Stimulated activated CD4-positive, alpha-beta T cell treated with anti-CD3 and anti-CD28 coated beads, Interleukin-1b, Interleukin-23, amount 100 ng/mL, for 24 hours (primary cell): Measurements from ENCODE around the gene OR2A42.
"Not testable (repeated sequence)": the region's sequence is repeated elsewhere in the genome, so short reads cannot be mapped to it uniquely, and the experiment has no call there.

Experiments
- DNase-seq, 4 experiments: peaks; one replicate each; pipeline ENCODE4 v3.0.0-alpha.2; 2020; ENCODE audit warnings: low read depth in 4 of 4, low spot score in 1 of 4

The OR2A42 gene

GRCh38 chr7:144226866-144227265 lies 12.5 kb downstream of the OR2A42 start:
- DNase-seq: not testable (repeated sequence)

GRCh38 chr7:144223675-144224074 lies 15.7 kb downstream of the OR2A42 start:
- DNase-seq: not testable (repeated sequence)

GRCh38 chr7:144220531-144220930 lies 18.9 kb downstream of the OR2A42 start:
- DNase-seq: not testable (repeated sequence)

GRCh38 chr7:144219149-144219548 lies 20.3 kb downstream of the OR2A42 start:
- DNase-seq: not testable (repeated sequence)

- DNase-seq: not testable (repeated sequence)
These were observed 20.8 kb downstream of the OR2A42 start for GRCh38 chr7:144218581-144218980.

- not testable (repeated sequence) for DNase-seq
These were observed 22.2 kb downstream of the OR2A42 start for GRCh38 chr7:144217200-144217599.

GRCh38 chr7:144205306-144205705 lies 34.1 kb downstream of the OR2A42 start:
- DNase-seq: not testable (repeated sequence)

- DNase-seq: not testable (repeated sequence)
These were observed 36.3 kb downstream of the OR2A42 start for GRCh38 chr7:144203086-144203485.

GRCh38 chr7:144201978-144202377 lies 37.4 kb downstream of the OR2A42 start:
- not testable (repeated sequence) for DNase-seq

GRCh38 chr7:144198934-144199333 lies 40.5 kb downstream of the OR2A42 start:
- DNase-seq: not testable (repeated sequence)

- not testable (repeated sequence) for DNase-seq
These were observed 44.1 kb downstream of the OR2A42 start, which contains the start of gene ARHGEF35 for GRCh38 chr7:144195212-144195872. ARHGEF35 (minus strand) TSS chr7:144195833; CDS start chr7:144188383, 7,450 bp downstream.

GRCh38 chr7:144194453-144194852 lies 45.0 kb downstream of the OR2A42 start:
- DNase-seq: not testable (repeated sequence)

- not testable (repeated sequence) for DNase-seq
These were observed 45.6 kb downstream of the OR2A42 start for GRCh38 chr7:144193782-144194181.

GRCh38 chr7:144188578-144189171 lies 50.7 kb downstream of the OR2A42 start:
- not testable (repeated sequence) for DNase-seq

- not testable (repeated sequence) for DNase-seq
These were observed 51.6 kb downstream of the OR2A42 start for GRCh38 chr7:144187848-144188247.

GRCh38 chr7:144183166-144183565 lies 56.2 kb downstream of the OR2A42 start, which contains the start of gene CTAGE4:
CTAGE4 (plus strand) TSS chr7:144183466; CDS start chr7:144183504, 38 bp downstream.
- not testable (repeated sequence) for DNase-seq

GRCh38 chr7:144179165-144179479 lies 60.3 kb downstream of the OR2A42 start:
- DNase-seq: not testable (repeated sequence)

GRCh38 chr7:144178380-144179164 lies 60.8 kb downstream of the OR2A42 start:
- DNase-seq: not testable (repeated sequence)
